MM.1S (cell line): ENCODE measurements around the gene GPATCH3.

Source experiments
- EZH2 ChIP-seq: fragments of 300-600 bp; sonication (generic); optimal IDR thresholded peaks from 2 replicates; pipeline ENCODE3; 2017; ENCODE audit warnings: low read depth, mild to moderate bottlenecking, antibody characterized with exemption, low read length, mixed read lengths
- EZH2phosphoT487 ChIP-seq: fragments of 300-600 bp; sonication (generic); IDR thresholded peaks from 2 replicates; pipeline ENCODE4 v1.6.1; 2018; ENCODE audit warnings: antibody characterized with exemption, low read length
- TF ChIP-seq, protein P1 (sequence below): fragments of 300-600 bp; sonication (generic); IDR thresholded peaks from 2 replicates; pipeline ENCODE4 v1.5.1; 2016; ENCODE audit warnings: antibody characterized with exemption, low read length, mixed read lengths

DNA sequence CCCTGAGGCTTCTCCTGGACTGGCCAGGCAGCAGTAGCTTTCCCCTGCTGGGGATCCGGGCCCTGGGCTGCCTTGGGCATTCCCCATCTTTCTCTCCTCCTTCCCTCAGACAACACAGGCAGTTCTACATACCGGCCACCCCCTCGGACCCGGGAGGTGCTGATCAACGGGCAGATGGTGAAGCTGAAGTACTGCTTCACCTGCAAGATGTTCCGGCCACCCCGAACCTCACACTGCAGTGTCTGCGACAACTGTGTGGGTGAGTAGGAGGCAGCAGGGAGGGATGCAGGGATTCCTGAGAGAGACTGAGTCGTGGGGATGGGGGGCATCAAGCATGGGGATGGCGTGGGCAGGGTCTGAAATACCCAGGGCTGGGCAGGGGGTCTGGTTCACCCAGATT lies 51.8 kb downstream of the GPATCH3 start:
- TF ChIP-seq, protein P1, sequence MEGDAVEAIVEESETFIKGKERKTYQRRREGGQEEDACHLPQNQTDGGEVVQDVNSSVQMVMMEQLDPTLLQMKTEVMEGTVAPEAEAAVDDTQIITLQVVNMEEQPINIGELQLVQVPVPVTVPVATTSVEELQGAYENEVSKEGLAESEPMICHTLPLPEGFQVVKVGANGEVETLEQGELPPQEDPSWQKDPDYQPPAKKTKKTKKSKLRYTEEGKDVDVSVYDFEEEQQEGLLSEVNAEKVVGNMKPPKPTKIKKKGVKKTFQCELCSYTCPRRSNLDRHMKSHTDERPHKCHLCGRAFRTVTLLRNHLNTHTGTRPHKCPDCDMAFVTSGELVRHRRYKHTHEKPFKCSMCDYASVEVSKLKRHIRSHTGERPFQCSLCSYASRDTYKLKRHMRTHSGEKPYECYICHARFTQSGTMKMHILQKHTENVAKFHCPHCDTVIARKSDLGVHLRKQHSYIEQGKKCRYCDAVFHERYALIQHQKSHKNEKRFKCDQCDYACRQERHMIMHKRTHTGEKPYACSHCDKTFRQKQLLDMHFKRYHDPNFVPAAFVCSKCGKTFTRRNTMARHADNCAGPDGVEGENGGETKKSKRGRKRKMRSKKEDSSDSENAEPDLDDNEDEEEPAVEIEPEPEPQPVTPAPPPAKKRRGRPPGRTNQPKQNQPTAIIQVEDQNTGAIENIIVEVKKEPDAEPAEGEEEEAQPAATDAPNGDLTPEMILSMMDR: no peak
- TF ChIP-seq EZH2 (no peak), EZH2phosphoT487 (no peak)
